DMS153 treated with DMSO at 0.1 percent for 48 hours (cell line): ENCODE results near the gene CEP85L.

Source experiments
- DNase-seq: peaks from one replicate; lab custom pipeline; 2025; ENCODE audit not compliant: unreplicated experiment; lab: John Stamatoyannopoulos, UW

Gene CEP85L

DNA sequence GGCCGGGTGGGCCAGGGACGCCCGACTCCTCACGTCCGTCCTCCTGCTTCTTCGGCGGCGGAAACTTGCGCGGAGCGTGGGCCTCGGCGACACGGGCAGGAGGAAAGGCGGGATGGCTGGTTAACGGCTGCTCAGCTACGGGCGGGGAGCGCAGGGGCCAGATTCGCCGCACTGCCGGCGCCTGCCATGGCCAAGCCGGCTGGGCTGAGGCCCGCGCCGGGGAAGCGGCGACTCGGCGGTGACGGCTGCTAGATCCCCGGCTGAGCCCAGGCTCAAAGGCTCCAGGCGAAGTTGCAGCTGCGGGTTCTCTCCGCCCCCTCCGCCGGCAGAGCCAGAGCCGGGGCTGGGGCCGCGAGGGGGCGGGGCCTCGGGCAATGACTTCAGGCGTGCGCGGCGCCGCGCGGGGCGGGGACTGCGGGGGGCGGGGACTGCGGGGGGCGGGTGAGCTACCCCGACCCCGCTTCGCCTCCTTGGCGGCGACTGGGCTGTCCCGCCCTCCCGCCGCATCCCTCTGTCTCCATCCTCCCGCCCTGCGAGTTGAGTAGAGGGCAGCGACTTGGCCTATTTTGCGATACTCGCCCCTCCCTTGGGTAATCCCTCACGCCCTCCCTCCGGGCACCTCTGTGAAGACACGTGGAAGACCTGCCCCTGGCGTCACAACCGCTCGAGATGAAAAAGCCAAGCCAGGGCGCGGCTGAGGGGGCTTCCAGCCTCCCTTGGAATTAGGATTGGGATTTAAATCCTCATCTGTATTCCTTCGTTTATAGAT is at the start of gene CEP85L:
Gene CEP85L, minus strand, starts transcription at position 310 of the 769 bp plus-strand sequence. CDS start 322 bp downstream, outside the sequence.
- peak; percentile 79 for DNase-seq

DNA sequence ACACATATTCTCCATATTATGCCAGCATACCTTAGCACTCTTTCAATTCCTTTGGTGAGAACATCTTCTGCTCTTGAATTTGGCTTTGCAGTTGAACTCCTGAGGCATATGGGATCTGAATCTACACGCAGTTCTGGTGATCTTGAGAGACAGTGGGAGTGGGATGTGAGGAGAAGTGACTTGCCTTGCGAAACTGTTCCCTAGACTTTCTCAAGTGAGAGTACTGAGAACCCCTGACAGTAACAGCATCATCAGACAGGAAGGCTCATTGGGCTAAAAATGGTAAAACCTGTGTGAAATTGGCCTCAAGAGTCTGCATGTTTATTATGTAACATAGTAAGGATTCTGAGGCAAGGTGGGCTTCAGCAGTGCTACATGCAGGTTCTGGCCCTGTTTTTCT is 49.1 kb upstream of the CEP85L start:
- no peak for DNase-seq

DNA sequence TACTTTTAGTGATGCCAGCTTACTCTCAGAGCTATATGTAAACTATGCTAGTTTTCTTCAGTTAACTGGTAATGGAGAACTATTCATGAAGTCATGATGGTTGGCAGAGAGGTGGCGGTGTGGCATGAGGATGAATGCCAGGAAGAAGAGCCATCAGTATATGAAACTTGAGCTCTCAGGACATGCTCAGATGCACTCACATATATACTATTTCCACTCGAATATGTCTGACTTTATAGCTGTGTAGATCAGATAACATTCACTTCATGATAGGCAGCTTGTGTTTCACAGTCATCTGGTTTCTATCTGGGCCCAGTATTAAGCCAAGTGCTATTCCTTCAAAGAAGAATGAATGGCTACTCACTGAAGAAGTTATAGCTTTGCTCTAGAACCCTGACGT is 46.2 kb upstream of the CEP85L start:
- DNase-seq: peak; percentile 22

DNA sequence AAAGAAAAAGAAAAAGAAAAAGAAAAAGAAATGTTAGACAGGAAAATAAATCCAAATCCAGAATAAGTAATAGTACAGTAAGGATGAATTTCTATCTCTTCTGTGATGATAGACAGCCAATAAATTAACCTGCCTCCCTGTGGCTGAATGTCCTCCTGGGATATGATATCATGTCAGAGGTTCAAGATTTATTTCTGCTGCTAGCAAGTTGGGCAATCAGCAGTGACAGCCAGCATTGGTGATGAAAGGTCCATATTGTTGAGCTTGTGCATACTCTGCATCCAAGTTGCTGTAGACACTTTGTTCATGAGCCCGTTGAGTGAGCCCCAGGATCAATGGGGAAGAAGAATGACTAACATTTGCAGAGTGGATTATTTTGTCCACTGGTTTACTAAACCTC is 44.9 kb upstream of the CEP85L start:
- DNase-seq: no peak

DNA sequence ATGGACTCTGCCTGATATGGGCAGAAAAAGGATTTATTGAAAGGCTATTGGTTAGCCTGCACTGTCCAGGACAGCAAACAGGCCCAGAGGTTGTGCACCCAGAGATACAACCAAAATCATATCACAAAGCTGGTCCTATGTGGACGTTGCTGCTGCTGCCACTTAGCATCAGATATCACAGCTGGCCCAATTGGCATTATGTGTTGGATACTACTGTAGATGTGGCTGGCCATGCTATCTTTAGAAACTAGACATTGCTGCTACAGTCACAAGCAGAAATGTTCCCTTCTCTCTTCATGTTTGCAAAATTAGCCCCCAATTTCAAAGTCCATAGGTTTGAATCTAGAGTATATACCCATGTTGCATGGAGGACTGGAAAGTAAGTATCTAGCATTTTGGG is 42.2 kb upstream of the CEP85L start:
- no peak for DNase-seq

DNA sequence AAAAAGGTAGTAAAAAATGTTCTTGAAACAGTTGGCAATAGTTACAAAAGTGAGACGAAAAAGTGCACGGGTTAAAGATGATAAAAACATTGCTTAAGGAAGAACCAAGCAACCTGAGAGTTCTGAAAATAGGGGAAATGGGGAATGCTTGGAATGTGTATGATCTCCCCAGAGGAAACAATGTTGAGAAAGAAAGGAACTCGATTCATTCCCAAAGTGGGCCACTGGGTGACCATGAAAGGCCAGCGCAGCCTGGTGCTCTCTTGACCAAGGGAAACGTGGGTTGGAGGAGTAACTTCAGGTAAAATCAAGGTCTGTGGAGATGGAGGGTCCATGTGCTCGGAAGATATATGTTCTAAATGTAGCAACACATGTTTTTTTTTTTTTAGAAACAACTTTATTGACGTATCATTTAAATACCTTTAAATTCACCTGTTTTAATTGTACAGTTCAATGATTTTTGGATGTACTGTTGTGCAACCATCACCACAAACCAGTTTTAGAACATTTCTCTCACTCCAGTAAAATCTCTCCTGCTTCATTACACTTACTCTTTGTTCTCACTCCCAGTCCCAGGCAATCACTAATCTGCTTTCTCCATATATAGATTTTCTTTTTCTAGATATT is 34.5 kb upstream of the CEP85L start:
- DNase-seq: no peak

DNA sequence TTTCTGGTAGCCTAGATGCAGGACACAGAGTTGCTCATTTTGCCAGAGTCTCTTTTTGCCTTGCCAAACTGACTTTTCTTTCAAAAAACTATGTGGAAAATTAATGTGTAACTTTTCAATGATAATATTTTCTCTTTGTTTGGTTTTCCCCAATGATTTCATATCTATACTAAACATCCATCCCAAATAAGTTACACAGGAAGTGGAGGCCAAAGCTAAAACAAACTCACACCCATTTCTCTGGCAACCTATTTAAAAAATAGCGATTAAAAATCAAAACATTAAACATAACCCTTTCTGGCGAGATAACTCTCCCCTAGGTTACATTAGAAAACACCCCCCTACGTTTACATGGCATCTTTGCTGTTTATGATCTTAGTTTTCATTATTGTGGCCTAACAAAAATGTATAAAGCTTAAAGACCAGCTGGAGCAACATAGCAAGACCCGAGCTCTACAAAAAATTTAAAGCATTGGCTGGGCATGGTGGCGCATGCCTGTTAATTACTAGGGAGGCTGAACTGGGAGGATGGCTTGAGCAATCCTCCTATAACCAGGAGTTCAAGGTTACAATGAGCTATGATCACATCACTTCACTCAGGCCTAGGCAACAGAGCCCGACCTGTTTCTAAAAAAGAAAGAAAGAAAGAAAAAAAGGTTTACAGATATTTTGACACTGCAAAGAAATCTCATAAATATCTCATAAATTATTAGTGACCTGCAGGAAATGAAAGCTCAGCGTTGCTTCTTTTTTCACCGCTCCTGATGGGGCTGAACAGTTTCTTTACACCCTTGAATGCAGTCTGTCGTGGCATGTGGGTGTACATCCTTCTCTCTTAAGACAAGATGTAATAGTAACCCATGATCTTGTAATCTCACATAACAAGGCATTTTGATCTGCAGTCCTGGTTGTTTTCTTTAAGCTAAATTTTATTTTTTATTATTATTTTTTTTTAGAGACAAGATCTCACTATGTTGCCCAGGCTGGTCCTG is 32.8 kb upstream of the CEP85L start:
- no peak for DNase-seq

DNA sequence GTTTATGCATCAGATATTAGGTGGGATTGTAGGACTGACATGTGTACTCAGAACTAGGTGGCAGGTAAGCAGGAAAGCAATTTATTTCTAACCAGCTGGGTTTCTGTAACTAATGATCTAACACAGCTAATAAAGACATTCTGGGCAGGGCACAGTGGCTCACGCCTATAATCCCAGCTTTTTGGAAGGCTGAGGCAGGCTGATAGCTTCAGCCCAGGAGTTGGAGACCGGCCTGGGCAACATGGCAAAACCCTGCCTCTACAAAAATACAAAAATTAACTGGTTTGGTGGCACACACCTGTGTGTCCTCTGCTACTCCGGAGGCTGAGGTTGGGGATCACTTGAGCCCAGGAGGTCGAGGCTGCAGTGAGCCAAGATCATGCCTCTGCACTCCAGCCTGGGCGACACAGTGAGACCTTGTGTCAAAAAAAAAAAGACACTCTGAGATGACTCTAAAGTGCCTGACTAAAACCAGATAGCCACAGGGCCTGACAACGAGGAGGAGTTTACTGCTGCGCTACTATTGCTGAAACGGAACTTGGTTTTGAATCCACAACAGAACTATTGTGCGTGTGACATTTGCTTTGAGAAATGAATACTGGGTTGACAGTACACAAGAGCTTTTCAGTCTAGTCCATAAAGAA is 29.2 kb upstream of the CEP85L start:
- DNase-seq: no peak

DNA sequence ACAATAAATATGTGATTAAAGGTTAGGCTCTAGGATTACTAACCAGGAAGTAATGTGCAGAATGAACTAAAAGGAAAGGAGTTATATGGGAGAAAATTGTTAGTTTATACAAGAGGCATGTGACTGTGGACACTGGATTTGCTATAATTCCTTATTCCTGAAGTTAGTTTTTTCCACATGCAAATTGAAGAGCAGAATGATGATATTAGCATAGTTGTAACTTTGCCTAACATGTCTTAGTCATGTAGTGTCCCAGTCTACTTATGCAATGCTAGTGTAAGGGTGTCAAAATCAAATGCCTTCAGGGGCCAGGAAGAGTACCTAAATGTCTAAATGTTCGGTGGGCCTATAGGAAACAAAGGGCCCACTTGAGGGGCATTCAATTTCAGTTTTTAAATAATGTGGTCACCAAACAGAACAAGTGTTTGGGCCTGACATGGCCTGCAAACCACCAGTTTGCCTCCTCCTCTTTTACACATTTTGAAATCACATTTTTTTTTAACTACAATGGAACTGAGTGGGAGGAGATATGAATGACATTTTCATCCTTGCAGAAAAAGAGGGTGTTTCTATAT is 28.0 kb upstream of the CEP85L start:
- DNase-seq: no peak

DNA sequence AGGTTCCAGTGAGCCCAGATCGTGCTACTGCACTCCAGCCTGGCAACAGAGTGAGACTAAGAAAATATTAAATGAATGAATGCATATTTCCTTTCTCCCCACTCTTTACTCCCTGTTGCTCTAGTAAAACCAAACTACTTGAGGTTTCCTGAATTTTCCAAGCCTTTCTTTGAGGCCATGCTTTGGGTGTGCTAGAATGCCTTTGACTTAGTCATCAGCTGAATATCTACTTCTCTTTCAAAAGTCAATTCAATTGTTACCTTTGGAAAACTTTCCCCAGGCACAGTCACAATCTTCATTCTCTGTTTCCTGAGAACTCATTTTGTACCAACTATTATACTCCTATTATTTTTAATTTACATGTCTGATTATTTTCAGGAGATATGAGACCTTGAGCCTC is 27.5 kb upstream of the CEP85L start:
- no peak for DNase-seq

DNA sequence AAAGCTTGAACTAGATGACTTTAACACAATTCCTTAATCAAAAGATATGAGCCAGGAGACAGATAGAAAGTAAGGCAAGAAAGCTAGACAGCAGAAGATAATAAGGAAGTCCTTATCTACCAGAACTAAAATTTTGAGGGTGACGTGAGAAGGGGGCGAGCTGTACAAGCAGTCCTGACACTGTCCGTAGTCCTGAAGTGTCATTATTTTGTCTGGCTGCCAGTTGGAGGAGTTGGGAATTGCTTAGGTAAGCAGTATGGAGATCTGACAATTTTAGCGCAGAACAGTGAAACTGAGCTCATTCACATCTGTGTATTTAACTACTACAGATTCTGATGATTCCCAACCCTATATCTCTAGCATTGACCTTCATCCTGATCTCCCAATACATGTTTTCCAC is 25.8 kb upstream of the CEP85L start:
- DNase-seq: no peak

DNA sequence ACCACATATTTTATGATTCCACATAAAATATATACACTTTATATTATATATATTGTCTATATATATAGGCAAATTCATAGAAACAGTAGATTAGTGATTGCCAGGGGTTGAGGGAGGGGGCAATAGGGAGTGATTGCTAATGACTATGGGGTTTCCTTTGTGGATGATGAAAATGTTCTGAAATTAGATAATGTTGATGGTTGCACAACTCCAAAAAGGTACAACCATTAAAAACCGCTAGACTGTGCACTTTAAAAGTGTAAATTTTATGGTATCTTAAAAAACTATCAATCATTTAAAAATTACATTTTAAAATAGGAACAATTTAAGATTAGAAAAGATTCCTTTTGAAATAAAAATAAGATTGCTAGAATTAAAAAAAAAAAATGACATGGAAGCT is 23.8 kb upstream of the CEP85L start:
- no peak for DNase-seq

DNA sequence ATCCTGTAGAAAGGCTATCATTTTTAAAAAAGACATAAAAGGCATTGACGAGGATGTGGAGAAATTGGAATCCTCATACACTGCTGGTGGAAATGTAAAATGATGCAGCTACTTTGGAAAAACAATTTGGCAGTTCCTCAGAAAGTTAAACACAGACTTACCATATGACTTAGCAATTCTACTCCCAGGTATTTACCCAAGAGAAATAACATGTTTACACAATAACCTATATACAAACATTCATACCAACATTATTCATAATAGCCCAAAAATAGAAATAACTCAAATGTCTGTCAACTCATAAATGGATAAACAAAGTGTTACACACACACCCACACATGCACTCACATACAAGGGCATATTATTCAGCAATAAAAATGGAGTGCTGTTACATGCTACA is 23.4 kb upstream of the CEP85L start:
- DNase-seq: no peak

DNA sequence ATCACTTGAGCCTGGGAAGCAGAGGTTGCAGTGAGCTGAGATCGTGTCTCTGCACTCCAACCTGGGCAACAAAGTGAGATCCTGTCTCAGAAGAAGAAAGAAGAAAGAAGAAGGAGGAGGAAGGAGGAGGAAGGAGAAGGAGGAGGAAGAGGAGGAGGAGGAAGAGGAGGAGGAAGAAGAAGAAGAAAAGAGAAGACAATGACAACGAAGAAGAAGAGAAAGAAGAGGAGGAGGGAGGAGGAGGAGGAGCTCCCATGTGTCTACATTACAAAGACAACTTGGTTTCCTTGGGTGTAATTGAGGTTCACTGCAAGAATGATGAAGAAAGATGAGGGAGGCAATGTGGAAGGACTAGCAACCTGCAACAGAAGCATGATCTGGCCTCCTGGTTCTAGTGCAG is 21.3 kb upstream of the CEP85L start:
- DNase-seq: no peak

DNA sequence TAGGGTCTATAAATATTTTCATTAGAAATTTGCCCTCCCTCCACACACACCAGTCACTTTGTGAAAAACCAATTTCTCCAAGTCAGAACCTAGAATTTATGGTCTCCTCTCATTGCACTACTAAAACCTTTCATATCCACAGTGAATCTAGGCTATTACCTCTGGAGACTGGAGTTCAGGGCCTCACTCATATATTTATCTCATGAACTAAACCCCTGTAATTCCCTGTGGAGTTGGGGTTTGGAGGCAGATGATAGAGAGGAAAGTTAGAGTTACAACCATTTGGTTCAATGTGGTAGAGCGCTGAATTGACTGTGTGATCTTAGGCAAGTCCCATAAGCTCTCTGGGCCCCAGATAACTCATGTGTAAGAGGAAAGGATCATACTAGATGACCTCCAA is 18.2 kb upstream of the CEP85L start:
- DNase-seq: no peak

DNA sequence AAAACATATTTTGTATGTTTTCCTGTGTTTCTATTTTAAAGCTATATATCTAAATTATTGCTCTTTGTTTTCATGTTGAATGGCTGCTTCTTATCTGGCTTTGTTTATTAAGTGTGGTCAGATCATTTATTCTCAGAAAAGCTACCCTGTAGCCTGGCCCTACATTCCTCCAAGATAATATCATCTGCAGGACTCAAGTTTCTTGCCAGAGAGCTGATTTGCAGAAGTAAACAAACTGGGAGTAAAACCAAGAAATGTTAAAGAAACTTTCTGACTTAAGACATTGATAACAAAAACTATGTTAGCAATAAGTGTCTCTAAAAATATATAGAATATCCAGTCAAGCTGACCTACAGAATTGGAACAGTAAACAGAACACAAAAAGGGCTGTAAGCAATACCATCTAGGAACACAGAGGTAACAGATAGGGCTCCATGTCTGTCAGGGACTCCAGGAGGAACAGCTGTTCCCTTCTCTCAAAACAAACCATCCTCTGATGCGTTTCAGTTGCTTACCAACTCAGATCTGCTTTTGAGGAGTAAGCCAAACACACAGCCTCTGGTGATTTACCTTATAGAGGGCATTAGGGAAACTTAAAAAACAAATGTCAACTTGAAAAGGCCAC is 17.5 kb upstream of the CEP85L start:
- no peak for DNase-seq

DNA sequence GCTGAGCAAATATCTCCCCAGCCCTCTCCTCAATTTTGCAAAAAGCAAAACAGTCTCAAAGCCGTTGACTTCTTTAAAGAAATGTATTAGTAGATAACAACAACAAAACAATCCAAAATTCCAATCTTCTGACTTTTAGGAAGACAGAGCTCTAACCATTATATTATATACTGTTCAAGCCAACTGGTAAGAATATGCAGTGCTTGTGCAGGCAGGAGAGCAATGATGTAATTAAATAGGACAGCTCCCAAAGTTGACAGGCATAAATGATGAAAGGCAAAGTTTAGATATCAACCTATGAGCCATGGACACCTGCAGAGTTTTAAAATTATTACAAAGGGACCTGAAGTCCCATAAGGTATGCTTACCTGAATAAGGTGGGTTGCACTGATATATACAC is 16.6 kb upstream of the CEP85L start:
- no peak for DNase-seq

DNA sequence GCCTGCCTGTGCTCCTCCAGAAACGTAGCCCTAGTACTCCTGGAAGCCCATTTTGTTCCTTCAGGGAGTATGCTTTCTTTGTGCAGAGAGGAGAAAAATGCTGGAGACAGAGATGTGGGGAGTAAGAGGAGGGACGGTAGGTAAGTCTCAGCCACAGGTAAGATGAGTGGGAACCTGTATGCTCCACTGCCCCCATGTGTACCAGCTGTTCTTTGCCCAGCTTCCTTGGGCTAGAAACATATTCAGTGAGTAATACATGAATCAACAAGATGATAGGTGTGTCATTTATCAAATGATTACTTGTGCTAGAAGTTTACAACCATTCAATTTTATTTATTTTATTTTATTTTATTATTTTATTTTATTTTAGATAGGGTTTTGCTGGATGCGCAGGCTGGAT is 13.6 kb upstream of the CEP85L start:
- DNase-seq: no peak

DNA sequence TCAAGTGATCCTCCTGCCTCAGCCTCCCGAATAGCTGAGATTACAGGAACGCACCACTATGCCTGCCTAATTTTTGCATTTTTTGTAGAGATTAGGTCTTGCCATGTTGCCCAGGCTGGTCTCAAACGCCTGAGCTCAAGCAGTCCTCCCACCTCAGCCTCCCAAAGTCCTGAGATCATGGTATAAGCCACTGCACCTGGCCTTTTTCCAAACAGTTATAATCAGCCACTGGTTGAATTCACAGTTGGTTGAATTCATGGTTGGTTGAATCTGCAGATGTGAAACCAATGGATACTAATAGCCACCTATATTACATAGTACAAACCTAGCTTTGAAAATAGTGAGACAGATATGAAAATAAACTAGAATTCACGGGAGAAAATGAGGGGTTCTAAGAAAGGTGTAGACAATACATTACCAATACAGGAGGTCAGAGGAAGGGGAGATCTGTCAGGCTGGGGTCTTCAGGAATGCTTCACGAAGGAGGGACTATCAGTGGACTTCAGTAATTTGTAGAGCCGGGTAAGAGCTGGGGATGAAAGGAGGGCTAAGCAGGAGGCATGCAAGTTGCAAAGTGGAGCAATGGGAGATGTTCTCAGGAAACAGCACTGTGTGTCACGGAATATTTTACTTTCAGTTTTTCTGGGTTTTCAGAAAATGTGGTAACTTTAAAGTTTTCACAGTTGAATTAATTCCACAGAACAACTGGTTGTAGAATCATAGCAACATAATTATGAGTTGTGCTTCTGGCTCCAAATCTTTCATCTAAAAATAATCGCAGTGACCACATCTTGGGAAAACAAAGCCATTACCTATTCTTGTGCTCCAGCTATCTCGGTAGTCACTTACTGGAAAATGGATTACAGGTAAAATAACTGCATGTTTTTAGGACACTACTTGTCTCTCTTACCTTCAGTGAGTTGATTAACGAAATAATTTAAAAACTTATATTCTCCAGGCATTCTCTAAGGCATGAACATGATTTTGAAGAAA is 12.9 kb upstream of the CEP85L start:
- DNase-seq: no peak
